ENCODE results near the gene ARFGAP3. TPM values are rescaled to one million over a fixed set of nuclear protein-coding genes. Genes with fewer than 3 reads are reported as not detected.
"Not testable (repeated sequence)": the region's sequence is repeated elsewhere in the genome, so short reads cannot be mapped to it uniquely, and the experiment has no call there.

The ARFGAP3 gene
- total RNA-seq, 2 experiments from 2014 or later, result 19.5 to 21.4 TPM

- ATAC-seq (ENCODE audit: poor library complexity) (no peak), DNase-seq (no peak)
- intact Hi-C loops (cut with DNase I, micrococcal nuclease), result no loop called here
- H3K27ac Mint-ChIP-seq, result no peak overlapping the region
- H3K4me1 Mint-ChIP-seq (ENCODE audit: low read depth), result no peaks in the 10 kb centered on the region
- Histone ChIP-seq H3K9me3 (ENCODE audit: control insufficient read depth in 1 of 2, insufficient read depth in 1 of 2, low read length in 2 of 2) (no peaks in the 10 kb centered on the region), H3K4me3 (ENCODE audit: low read length) (no peak overlapping the region), H3K27ac (ENCODE audit: low read depth in 1 of 2, low read length in 2 of 2) (no peak overlapping the region), H3K27me3 (ENCODE audit: control insufficient read depth in 1 of 2, insufficient read depth in 2 of 2, low read length in 2 of 2) (no peaks in the 10 kb centered on the region), H3K36me3 (ENCODE audit: insufficient read depth, low read length) (no peaks in the 10 kb centered on the region), H3K4me1 (ENCODE audit: insufficient read depth, low read length) (no peaks in the 10 kb centered on the region)
- H3K4me3 Mint-ChIP-seq, result no peak overlapping the region
- H3K36me3 Mint-ChIP-seq (ENCODE audit: low read depth), result no peaks in the 10 kb centered on the region
- TF ChIP-seq CTCF (IDR thresholded peaks at IDR 0.05), result no peak
- ChIA-PET CTCF (no interaction called here), POLR2A (no interaction called here)
- no peaks in the 10 kb centered on the region for H3K9me3 Mint-ChIP-seq
- H3K27me3 Mint-ChIP-seq, result peaks cover 6% of the 10 kb centered on the region
Measured at GRCh38 chr22:42754658-42755057, 102.4 kb downstream of the ARFGAP3 start.

GRCh38 chr22:42752912-42753311 lies 104.2 kb downstream of the ARFGAP3 start:
- TF ChIP-seq CTCF (IDR thresholded peaks at IDR 0.05), result no peak
- no peaks in the 10 kb centered on the region for H3K9me3 Mint-ChIP-seq
- ChIA-PET CTCF (no interaction called here), POLR2A (no interaction called here)
- H3K4me1 Mint-ChIP-seq (ENCODE audit: low read depth), result no peaks in the 10 kb centered on the region
- no peaks in the 10 kb centered on the region for H3K36me3 ChIP-seq (ENCODE audit: insufficient read depth, low read length)
- ATAC-seq (ENCODE audit: poor library complexity) (no peak), DNase-seq (no peak)
- peaks cover 3% of the 10 kb centered on the region for H3K27me3 Mint-ChIP-seq
- no peak overlapping the region for H3K27ac ChIP-seq (ENCODE audit: low read depth in 1 of 2, low read length in 2 of 2)
- H3K4me3 ChIP-seq (ENCODE audit: low read length), result no peak overlapping the region
- no peaks in the 10 kb centered on the region for H3K4me1 ChIP-seq (ENCODE audit: insufficient read depth, low read length)
- no peak overlapping the region for H3K4me3 Mint-ChIP-seq
- no peaks in the 10 kb centered on the region for H3K9me3 ChIP-seq (ENCODE audit: control insufficient read depth in 1 of 2, insufficient read depth in 1 of 2, low read length in 2 of 2)
- H3K27me3 ChIP-seq (ENCODE audit: control insufficient read depth in 1 of 2, insufficient read depth in 2 of 2, low read length in 2 of 2), result no peaks in the 10 kb centered on the region
- no peak overlapping the region for H3K27ac Mint-ChIP-seq
- no peaks in the 10 kb centered on the region for H3K36me3 Mint-ChIP-seq (ENCODE audit: low read depth)
- intact Hi-C loops (cut with DNase I, micrococcal nuclease), result no loop called here

GRCh38 chr22:42752230-42752746 lies 104.8 kb downstream of the ARFGAP3 start:
- POLR2A ChIA-PET, result no interaction called here
- Mint-ChIP-seq H3K4me3 (no peak overlapping the region), H3K36me3 (ENCODE audit: low read depth) (no peaks in the 10 kb centered on the region), H3K27ac (no peak overlapping the region), H3K27me3 (no peaks in the 10 kb centered on the region), H3K9me3 (no peaks in the 10 kb centered on the region), H3K4me1 (ENCODE audit: low read depth) (no peaks in the 10 kb centered on the region)
- ATAC-seq (ENCODE audit: poor library complexity) (no peak), DNase-seq (no peak)
- no peaks in the 10 kb centered on the region for H3K9me3 ChIP-seq (ENCODE audit: control insufficient read depth in 1 of 2, insufficient read depth in 1 of 2, low read length in 2 of 2)
- H3K27ac ChIP-seq (ENCODE audit: low read depth in 1 of 2, low read length in 2 of 2), result no peak overlapping the region
- CTCF ChIA-PET, result no interaction called here
- H3K4me3 ChIP-seq (ENCODE audit: low read length), result no peak overlapping the region
- TF ChIP-seq CTCF (IDR thresholded peaks at IDR 0.05), result no peak
- H3K36me3 ChIP-seq (ENCODE audit: insufficient read depth, low read length), result no peaks in the 10 kb centered on the region
- no peaks in the 10 kb centered on the region for H3K27me3 ChIP-seq (ENCODE audit: control insufficient read depth in 1 of 2, insufficient read depth in 2 of 2, low read length in 2 of 2)
- intact Hi-C loops (cut with DNase I, micrococcal nuclease), result no loop called here
- no peaks in the 10 kb centered on the region for H3K4me1 ChIP-seq (ENCODE audit: insufficient read depth, low read length)

- intact Hi-C loops (cut with DNase I, micrococcal nuclease), result not testable (repeated sequence)
Measured at GRCh38 chr22:42750421-42750820, 106.7 kb downstream of the ARFGAP3 start.

More at GRCh38 chr22:42750421-42750820, 106.7 kb downstream of the ARFGAP3 start:
- CTCF ChIA-PET; H3K27me3 Mint-ChIP-seq; H3K4me1 Mint-ChIP-seq (ENCODE audit: low read depth); H3K4me3 Mint-ChIP-seq; H3K27ac Mint-ChIP-seq; H3K4me1 ChIP-seq (ENCODE audit: insufficient read depth, low read length); H3K9me3 Mint-ChIP-seq; H3K27me3 ChIP-seq (ENCODE audit: control insufficient read depth in 1 of 2, insufficient read depth in 2 of 2, low read length in 2 of 2); H3K27ac ChIP-seq (ENCODE audit: low read depth in 1 of 2, low read length in 2 of 2); H3K9me3 ChIP-seq (ENCODE audit: control insufficient read depth in 1 of 2, insufficient read depth in 1 of 2, low read length in 2 of 2); ATAC-seq (ENCODE audit: poor library complexity); H3K36me3 Mint-ChIP-seq (ENCODE audit: low read depth); H3K4me3 ChIP-seq (ENCODE audit: low read length); H3K36me3 ChIP-seq (ENCODE audit: insufficient read depth, low read length); DNase-seq; POLR2A ChIA-PET: not testable (repeated sequence)
